Measurements from ENCODE around the gene HS6ST1. TPM values are rescaled to one million over a fixed set of nuclear protein-coding genes. Genes with fewer than 3 reads are reported as not detected.

HS6ST1 gene
- total RNA-seq, 1 donor from 2014 or later = 17.6 TPM

- no peak for DNase-seq (ENCODE audit: low read depth)
- TF ChIP-seq CTCF (conservative IDR thresholded peaks at IDR 0.05; ENCODE audit: low read depth, low read length) = no peak
- no peak overlapping the region for H3K4me3 ChIP-seq (ENCODE audit: low read depth, low read length)
Measured at GRCh38 chr2:128227862-128228261, 90.8 kb downstream of the HS6ST1 start.

GRCh38 chr2:128219891-128220290, 98.8 kb downstream of the HS6ST1 start:
- H3K4me3 ChIP-seq (ENCODE audit: low read depth, low read length) = no peak overlapping the region
- no peak for TF ChIP-seq CTCF (conservative IDR thresholded peaks at IDR 0.05; ENCODE audit: low read depth, low read length)
- no peak for DNase-seq (ENCODE audit: low read depth)

- no peak overlapping the region for H3K4me3 ChIP-seq (ENCODE audit: low read depth, low read length)
- TF ChIP-seq CTCF (conservative IDR thresholded peaks at IDR 0.05; ENCODE audit: low read depth, low read length) = no peak
- no peak for DNase-seq (ENCODE audit: low read depth)
Measured at GRCh38 chr2:128217671-128218070, 101.0 kb downstream of the HS6ST1 start.

GRCh38 chr2:128215897-128216642, 102.6 kb downstream of the HS6ST1 start:
- H3K4me3 ChIP-seq (ENCODE audit: low read depth, low read length) = no peak overlapping the region
- no peak for DNase-seq (ENCODE audit: low read depth)
- TF ChIP-seq CTCF (conservative IDR thresholded peaks at IDR 0.05; ENCODE audit: low read depth, low read length) = no peak

Other genes starting within 250 kb of the HS6ST1 start
- gene UGGT1, start 227.7 kb downstream of the HS6ST1 start, total RNA-seq = 31.2 and 43.2 TPM in 2 replicates